GM23338 (cell line): ENCODE results near the gene ROCK1. TPM values are rescaled to one million over a fixed set of nuclear protein-coding genes. Genes with fewer than 3 reads are reported as not detected.
"Not testable (repeated sequence)": the region's sequence is repeated elsewhere in the genome, so short reads cannot be mapped to it uniquely, and the experiment has no call there.

Source experiments
- ATAC-seq: fragments of 200-7000 bp; cut with Tn5 transposase; 3 replicates; pipeline ENCODE4 v1.9.1; 2020
- DNase-seq: peaks from one replicate; pipeline ENCODE4 v3.0.0-alpha.2; 2015; ENCODE audit warnings: low spot score
- H2AFZ ChIP-seq: fragments of 200-600 bp; sonication (generic); 2 replicates; pipeline ENCODE4 v1.8.0; 2016; ENCODE audit warnings: antibody characterized with exemption, mild to moderate bottlenecking, moderate library complexity
- H3F3A ChIP-seq: fragments of 200-600 bp; sonication (generic); replicated peaks from 2 replicates; pipeline ENCODE4 v1.8.0; 2017; ENCODE audit warnings: antibody characterized with exemption, mixed run types, low read depth
- H3K27ac ChIP-seq: fragments of 200-600 bp; sonication (generic); 2 replicates; pipeline ENCODE4 v1.6.1; 2016; ENCODE audit warnings: low read depth
- H3K27me3 ChIP-seq: fragments of 200-600 bp; sonication (generic); 2 replicates; pipeline ENCODE4 v1.8.0; 2016; ENCODE audit warnings: mild to moderate bottlenecking, mixed run types, moderate library complexity; ENCODE audit not compliant: insufficient read depth
- H3K36me3 ChIP-seq: fragments of 200-600 bp; sonication (generic); 2 replicates; pipeline ENCODE4 v1.8.0; 2016; ENCODE audit warnings: mild to moderate bottlenecking; ENCODE audit not compliant: insufficient read depth
- H3K4me1 ChIP-seq: fragments of 200-600 bp; sonication (generic); 2 replicates; pipeline ENCODE4 v1.8.0; 2016; ENCODE audit warnings: mild to moderate bottlenecking, moderate library complexity; ENCODE audit not compliant: insufficient read depth
- H3K4me2 ChIP-seq: fragments of 200-600 bp; sonication (generic); 2 replicates; pipeline ENCODE4 v1.7.1; 2017; ENCODE audit warnings: mixed run types
- H3K4me3 ChIP-seq: fragments of 200-600 bp; sonication (generic); 2 replicates; pipeline ENCODE4 v1.6.1; 2016; ENCODE audit warnings: mixed run types
- H3K79me2 ChIP-seq: fragments of 200-600 bp; sonication (generic); replicated peaks from 2 replicates; pipeline ENCODE4 v1.8.0; 2017; ENCODE audit warnings: mild to moderate bottlenecking; ENCODE audit not compliant: insufficient read depth
- H3K9me2 ChIP-seq: fragments of 200-600 bp; sonication (generic); 2 replicates; pipeline ENCODE4 v1.8.0; 2017; ENCODE audit not compliant: insufficient read depth
- H4K20me1 ChIP-seq: fragments of 200-600 bp; sonication (generic); replicated peaks from 2 replicates; pipeline ENCODE4 v1.8.0; 2017; ENCODE audit warnings: mild to moderate bottlenecking; ENCODE audit not compliant: insufficient read depth
- H3K27ac Mint-ChIP-seq: 2 replicates; pipeline ENCODE4 v1.8.0; 2020; ENCODE audit warnings: inconsistent platforms, mild to moderate bottlenecking, moderate library complexity, mixed read lengths
- H3K27me3 Mint-ChIP-seq: 3 replicates; pipeline ENCODE4 v1.8.0; 2022; ENCODE audit warnings: low read depth, mild to moderate bottlenecking, moderate library complexity, mixed read lengths, inconsistent platforms; ENCODE audit not compliant: insufficient read depth, poor library complexity
- H3K36me3 Mint-ChIP-seq: 3 replicates; pipeline ENCODE4 v1.8.0; 2021; ENCODE audit warnings: low read depth, mild to moderate bottlenecking, inconsistent platforms, moderate library complexity, mixed read lengths
- H3K4me1 Mint-ChIP-seq: 3 replicates; pipeline ENCODE4 v1.8.0; 2020; ENCODE audit warnings: mild to moderate bottlenecking, inconsistent platforms, mixed read lengths
- H3K4me3 Mint-ChIP-seq: 3 replicates; pipeline ENCODE4 v1.8.0; 2021; ENCODE audit warnings: moderate library complexity, mild to moderate bottlenecking, inconsistent platforms, mixed read lengths
- H3K9me3 Mint-ChIP-seq: 3 replicates; pipeline ENCODE4 v1.8.0; 2020; ENCODE audit warnings: moderate library complexity, mild to moderate bottlenecking, inconsistent platforms, mixed read lengths
- EZH2phosphoT487 ChIP-seq: fragments of 200-600 bp; sonication (generic); IDR thresholded peaks from one replicate; pipeline ENCODE4 v1.8.1; 2018; ENCODE audit warnings: antibody characterized with exemption; ENCODE audit not compliant: unreplicated experiment
- NANOG ChIP-seq: IDR thresholded peaks from 2 replicates; pipeline ENCODE4 v1.6.1; 2016; ENCODE audit warnings: antibody characterized with exemption, borderline replicate concordance
- POLR2AphosphoS5 ChIP-seq: IDR thresholded peaks from 2 replicates; pipeline ENCODE4 v1.6.1; 2016; ENCODE audit warnings: antibody characterized with exemption, low read depth
- ZNF331 ChIP-seq: fragments of 250-450 bp; sonication (Bioruptor Pico); IDR thresholded peaks from 2 replicates; pipeline ENCODE4 v1.5.0; 2020; ENCODE audit warnings: low read depth, mild to moderate bottlenecking, moderate library complexity
- polyA plus RNA-seq: library from polyadenylated mRNA; unstranded; fragments of >200 nt; fragmentation: Nextera tagmentation; extraction: Ambion mirVana; gene quantifications from 2 replicates; pipeline ENCODE4 v1.2.1, GENCODE V29; 2016
- total RNA-seq: library from RNA; depleted of rRNA; stranded (reverse); fragments of >200 nt; shearing (Covaris generic); gene quantifications from 2 replicates; pipeline ENCODE4 v1.2.3, GENCODE V29; 2014
- TF ChIP-seq, protein P1 (sequence below), 2 experiments: fragments of 200-600 bp in 1 of 2; sonication (generic) in 1 of 2; conservative IDR thresholded peaks; 2 replicates each; pipeline versions ENCODE4 v1.5.1 to v1.6.1; 2016 to 2017; ENCODE audit warnings: antibody characterized with exemption in 2 of 2, low read depth in 2 of 2, mild to moderate bottlenecking in 2 of 2, moderate library complexity in 1 of 2
- TF ChIP-seq, protein P2 (sequence below): IDR thresholded peaks from one replicate; pipeline ENCODE4 v1.6.1; 2018; ENCODE audit warnings: antibody characterized with exemption; ENCODE audit not compliant: unreplicated experiment

Gene ROCK1
- total and polyA plus RNA-seq, 2 experiments from 2014 or later, result 37.2 to 42.8 TPM

DNA sequence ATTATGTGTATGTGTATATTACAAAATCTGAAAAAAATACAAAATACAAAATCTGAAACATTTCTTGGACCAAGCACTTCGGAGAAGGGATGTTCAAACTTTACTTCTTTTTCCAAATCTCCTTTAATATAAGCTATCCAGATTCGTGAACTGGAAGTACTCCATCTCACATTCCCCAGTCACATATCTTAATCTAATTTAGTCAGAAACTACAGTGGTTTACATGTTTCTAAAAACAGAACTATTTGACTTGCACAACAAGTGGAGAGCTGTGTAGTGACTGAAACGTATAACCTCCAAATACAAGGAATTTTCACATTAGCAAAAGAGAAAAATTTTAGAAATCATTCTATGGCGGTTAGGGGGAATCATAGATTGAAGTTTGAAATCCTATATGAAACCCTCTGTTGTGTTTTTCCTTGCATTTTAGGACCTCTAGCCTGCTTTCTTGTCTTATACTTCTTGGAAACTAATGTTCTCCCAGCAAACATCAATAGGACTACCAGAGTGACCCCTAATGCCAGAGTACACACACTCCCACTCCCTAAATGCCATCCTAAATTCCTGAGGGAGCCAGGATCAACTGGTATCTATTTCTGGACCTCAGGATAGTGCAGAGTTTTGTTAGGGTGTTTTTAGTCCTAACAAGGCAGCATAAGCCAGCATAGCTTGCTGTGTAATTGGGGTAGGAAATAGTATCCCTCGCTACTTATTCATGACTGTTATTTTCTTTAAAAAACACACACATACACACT lies 30.2 kb upstream of the ROCK1 start:
- no peaks in the 10 kb centered on the region for H3K4me1 Mint-ChIP-seq
- Histone ChIP-seq H2AFZ (no peak overlapping the region; the same call in 1 of the 2 replicates), H3K27ac (no peak overlapping the region), H3K4me1 (no peaks in the 10 kb centered on the region), H3K27me3 (no peaks in the 10 kb centered on the region), H3K4me3 (no peak overlapping the region), H3K79me2 (no peaks in the 10 kb centered on the region), H4K20me1 (no peaks in the 10 kb centered on the region), H3K9me2 (no peaks in the 10 kb centered on the region), H3K36me3 (0 out of 2 replicates have a peak, but pooled peaks cover 3% of the 10 kb centered on the region), H3K4me2 (no peak overlapping the region), H3F3A (no peaks in the 10 kb centered on the region)
- peak; percentile 5 for DNase-seq
- no peak for TF ChIP-seq EZH2phosphoT487
- TF ChIP-seq NANOG, result no peak
- TF ChIP-seq, protein P1, sequence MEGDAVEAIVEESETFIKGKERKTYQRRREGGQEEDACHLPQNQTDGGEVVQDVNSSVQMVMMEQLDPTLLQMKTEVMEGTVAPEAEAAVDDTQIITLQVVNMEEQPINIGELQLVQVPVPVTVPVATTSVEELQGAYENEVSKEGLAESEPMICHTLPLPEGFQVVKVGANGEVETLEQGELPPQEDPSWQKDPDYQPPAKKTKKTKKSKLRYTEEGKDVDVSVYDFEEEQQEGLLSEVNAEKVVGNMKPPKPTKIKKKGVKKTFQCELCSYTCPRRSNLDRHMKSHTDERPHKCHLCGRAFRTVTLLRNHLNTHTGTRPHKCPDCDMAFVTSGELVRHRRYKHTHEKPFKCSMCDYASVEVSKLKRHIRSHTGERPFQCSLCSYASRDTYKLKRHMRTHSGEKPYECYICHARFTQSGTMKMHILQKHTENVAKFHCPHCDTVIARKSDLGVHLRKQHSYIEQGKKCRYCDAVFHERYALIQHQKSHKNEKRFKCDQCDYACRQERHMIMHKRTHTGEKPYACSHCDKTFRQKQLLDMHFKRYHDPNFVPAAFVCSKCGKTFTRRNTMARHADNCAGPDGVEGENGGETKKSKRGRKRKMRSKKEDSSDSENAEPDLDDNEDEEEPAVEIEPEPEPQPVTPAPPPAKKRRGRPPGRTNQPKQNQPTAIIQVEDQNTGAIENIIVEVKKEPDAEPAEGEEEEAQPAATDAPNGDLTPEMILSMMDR (conservative IDR thresholded peaks at IDR 0.05; ENCODE audit: low read depth in 2 of 2), result 0 out of 4 replicates have a peak, but pooled peaks of 1 of the 2 experiments have one; percentile 7
- H3K36me3 Mint-ChIP-seq, result no peaks in the 10 kb centered on the region
- peaks cover 11% of the 10 kb centered on the region for H3K9me3 Mint-ChIP-seq
- H3K27ac Mint-ChIP-seq, result no peak overlapping the region
- ATAC-seq, result no peak
- H3K4me3 Mint-ChIP-seq, result no peak overlapping the region
- no peaks in the 10 kb centered on the region for H3K27me3 Mint-ChIP-seq

DNA sequence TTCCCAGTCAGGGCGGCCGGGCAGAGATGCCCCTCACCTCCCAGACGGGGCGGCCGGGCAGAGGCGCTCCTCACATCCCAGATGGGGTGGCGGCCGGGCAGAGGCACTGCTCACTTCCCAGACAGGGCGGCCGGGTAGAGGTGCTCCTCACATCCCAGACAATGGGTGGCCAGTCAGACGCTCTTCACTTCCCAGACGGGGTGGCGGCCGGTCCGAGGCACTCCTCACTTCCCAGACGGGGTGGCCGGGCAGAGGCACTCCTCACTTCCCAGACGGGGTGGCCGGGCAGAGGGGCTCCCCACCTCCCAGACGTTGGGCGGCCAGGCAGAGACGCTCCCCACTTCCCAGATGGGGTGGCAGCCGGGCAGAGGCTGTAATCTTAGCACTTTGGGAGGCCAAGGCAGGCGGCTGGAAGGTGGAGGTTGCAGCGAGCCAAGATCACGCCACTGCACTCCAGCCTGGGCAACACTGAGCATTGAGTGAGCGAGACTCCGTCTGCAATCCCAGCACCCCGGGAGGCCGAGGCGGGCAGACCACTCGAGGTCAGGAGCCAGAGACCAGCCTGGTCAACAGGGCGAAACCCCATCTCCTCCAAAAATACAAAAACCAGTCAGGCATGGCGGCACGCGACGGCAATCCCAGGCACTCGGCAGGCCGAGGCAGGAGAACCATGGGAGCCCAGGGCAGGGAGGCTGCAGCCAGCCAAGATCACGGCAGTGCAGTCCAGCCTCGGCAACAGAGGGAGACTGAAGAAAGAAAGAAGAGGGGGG lies 26.3 kb upstream of the ROCK1 start:
- not testable (repeated sequence) for H3K4me3 ChIP-seq, H3K9me2 ChIP-seq, H3K4me1 Mint-ChIP-seq, H3K36me3 Mint-ChIP-seq, H3K4me1 ChIP-seq, H3K36me3 ChIP-seq, H3K27ac ChIP-seq, H3K27ac Mint-ChIP-seq, DNase-seq, H3K27me3 Mint-ChIP-seq, H3K79me2 ChIP-seq, H3K4me2 ChIP-seq, H3F3A ChIP-seq, H2AFZ ChIP-seq, H3K4me3 Mint-ChIP-seq, H3K27me3 ChIP-seq, H4K20me1 ChIP-seq, ATAC-seq
- peaks cover 11% of the 10 kb centered on the region for H3K9me3 Mint-ChIP-seq

DNA sequence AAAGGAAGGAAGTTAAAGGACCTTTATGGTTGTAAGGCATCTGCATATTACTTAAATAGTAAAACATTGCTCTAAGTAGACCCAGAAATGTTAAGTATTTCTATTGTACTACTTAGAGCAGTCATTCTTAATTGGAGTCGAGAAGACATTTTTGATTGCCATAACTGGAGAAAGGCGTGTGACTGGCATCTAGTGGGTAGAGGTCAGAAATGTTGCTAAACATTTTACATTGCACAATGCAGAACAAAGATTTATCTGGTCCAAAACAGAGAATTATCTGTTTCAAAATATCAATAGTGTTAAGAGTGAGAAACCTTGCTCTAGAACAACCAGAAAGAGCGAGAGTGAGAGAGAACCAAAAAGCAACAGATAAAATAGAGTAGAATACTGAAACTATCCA lies 23.3 kb upstream of the ROCK1 start:
- Histone ChIP-seq H2AFZ (no peak overlapping the region), H3K4me2 (no peak overlapping the region), H3K4me3 (no peak overlapping the region), H3K79me2 (no peaks in the 10 kb centered on the region), H3K27ac (no peak overlapping the region), H3K36me3 (0 out of 2 replicates have a peak, but pooled peaks cover 3% of the 10 kb centered on the region), H3K9me2 (no peaks in the 10 kb centered on the region), H3F3A (no peaks in the 10 kb centered on the region), H3K4me1 (no peaks in the 10 kb centered on the region), H3K27me3 (no peaks in the 10 kb centered on the region), H4K20me1 (no peaks in the 10 kb centered on the region)
- TF ChIP-seq NANOG, result no peak
- no peak for TF ChIP-seq POLR2AphosphoS5
- TF ChIP-seq ZNF331 (CRISPR knock-in tag), result no peak
- TF ChIP-seq, protein P2, sequence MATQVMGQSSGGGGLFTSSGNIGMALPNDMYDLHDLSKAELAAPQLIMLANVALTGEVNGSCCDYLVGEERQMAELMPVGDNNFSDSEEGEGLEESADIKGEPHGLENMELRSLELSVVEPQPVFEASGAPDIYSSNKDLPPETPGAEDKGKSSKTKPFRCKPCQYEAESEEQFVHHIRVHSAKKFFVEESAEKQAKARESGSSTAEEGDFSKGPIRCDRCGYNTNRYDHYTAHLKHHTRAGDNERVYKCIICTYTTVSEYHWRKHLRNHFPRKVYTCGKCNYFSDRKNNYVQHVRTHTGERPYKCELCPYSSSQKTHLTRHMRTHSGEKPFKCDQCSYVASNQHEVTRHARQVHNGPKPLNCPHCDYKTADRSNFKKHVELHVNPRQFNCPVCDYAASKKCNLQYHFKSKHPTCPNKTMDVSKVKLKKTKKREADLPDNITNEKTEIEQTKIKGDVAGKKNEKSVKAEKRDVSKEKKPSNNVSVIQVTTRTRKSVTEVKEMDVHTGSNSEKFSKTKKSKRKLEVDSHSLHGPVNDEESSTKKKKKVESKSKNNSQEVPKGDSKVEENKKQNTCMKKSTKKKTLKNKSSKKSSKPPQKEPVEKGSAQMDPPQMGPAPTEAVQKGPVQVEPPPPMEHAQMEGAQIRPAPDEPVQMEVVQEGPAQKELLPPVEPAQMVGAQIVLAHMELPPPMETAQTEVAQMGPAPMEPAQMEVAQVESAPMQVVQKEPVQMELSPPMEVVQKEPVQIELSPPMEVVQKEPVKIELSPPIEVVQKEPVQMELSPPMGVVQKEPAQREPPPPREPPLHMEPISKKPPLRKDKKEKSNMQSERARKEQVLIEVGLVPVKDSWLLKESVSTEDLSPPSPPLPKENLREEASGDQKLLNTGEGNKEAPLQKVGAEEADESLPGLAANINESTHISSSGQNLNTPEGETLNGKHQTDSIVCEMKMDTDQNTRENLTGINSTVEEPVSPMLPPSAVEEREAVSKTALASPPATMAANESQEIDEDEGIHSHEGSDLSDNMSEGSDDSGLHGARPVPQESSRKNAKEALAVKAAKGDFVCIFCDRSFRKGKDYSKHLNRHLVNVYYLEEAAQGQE, result no peak
- TF ChIP-seq, protein P1 (conservative IDR thresholded peaks at IDR 0.05; ENCODE audit: low read depth in 2 of 2), result peak in 1 of 2 experiments; percentile 22; a peak in 2 of 4 replicates
- ATAC-seq, result no peak
- no peak overlapping the region for H3K27ac Mint-ChIP-seq
- no peaks in the 10 kb centered on the region for H3K36me3 Mint-ChIP-seq
- peaks cover 16% of the 10 kb centered on the region for H3K9me3 Mint-ChIP-seq
- H3K4me1 Mint-ChIP-seq, result no peaks in the 10 kb centered on the region
- no peak for DNase-seq
- H3K27me3 Mint-ChIP-seq, result no peaks in the 10 kb centered on the region
- H3K4me3 Mint-ChIP-seq, result no peak overlapping the region
